Mesendoderm (in vitro differentiated cells): Measurements from ENCODE around the gene ZNF782.

Experiments used
- DNase-seq: peaks from one replicate; pipeline ENCODE4 v3.0.0; 2013
- H2AK5ac ChIP-seq: 2 replicates; pipeline ENCODE4 v1.6.1; 2013; ENCODE audit warnings: low read length, inconsistent platforms
- H2BK120ac ChIP-seq: 2 replicates; pipeline ENCODE4 v1.6.1; 2013; ENCODE audit warnings: low read depth, mild to moderate bottlenecking, low read length, moderate library complexity, mixed read lengths
- H2BK15ac ChIP-seq: replicated peaks from 2 replicates; pipeline ENCODE4 v1.6.1; 2013; ENCODE audit warnings: low read depth, mild to moderate bottlenecking, moderate library complexity
- H2BK5ac ChIP-seq: 2 replicates; pipeline ENCODE4 v1.6.1; 2013; ENCODE audit warnings: low read length, inconsistent platforms
- H3K18ac ChIP-seq: 2 replicates; pipeline ENCODE4 v1.6.1; 2013; ENCODE audit warnings: mild to moderate bottlenecking, low read length, mixed read lengths
- H3K23ac ChIP-seq: one replicate; pipeline ENCODE4 v1.6.1; 2013; ENCODE audit warnings: low read length
- H3K27ac ChIP-seq: 2 replicates; pipeline ENCODE4 v1.5.1; 2013; ENCODE audit warnings: low read depth, mild to moderate bottlenecking, inconsistent platforms, low read length, moderate library complexity
- H3K27me3 ChIP-seq: 2 replicates; pipeline ENCODE4 v1.6.1; 2013; ENCODE audit warnings: low read length, control low read depth, mild to moderate bottlenecking, inconsistent platforms; ENCODE audit not compliant: insufficient read depth, poor library complexity
- H3K36me3 ChIP-seq: 2 replicates; pipeline ENCODE4 v1.6.1; 2013; ENCODE audit warnings: low read length, inconsistent platforms; ENCODE audit not compliant: control insufficient read depth, insufficient read depth
- H3K4ac ChIP-seq: one replicate; pipeline ENCODE4 v1.6.1; 2013; ENCODE audit warnings: low read depth, mild to moderate bottlenecking, low read length, moderate library complexity
- H3K4me1 ChIP-seq: 2 replicates; pipeline ENCODE4 v1.6.1; 2013; ENCODE audit warnings: low read depth, low read length, inconsistent platforms; ENCODE audit not compliant: control insufficient read depth
- H3K4me2 ChIP-seq: 2 replicates; pipeline ENCODE4 v1.6.1; 2013; ENCODE audit warnings: low read length
- H3K4me3 ChIP-seq: 2 replicates; pipeline ENCODE4 v1.5.1; 2013; ENCODE audit warnings: mild to moderate bottlenecking, low read length
- H3K56ac ChIP-seq: one replicate; pipeline ENCODE4 v1.6.1; 2013; ENCODE audit warnings: low read length
- H3K79me1 ChIP-seq: 2 replicates; pipeline ENCODE4 v1.6.1; 2013; ENCODE audit warnings: low read length, inconsistent platforms
- H3K79me2 ChIP-seq: 2 replicates; pipeline ENCODE4 v1.6.1; 2013; ENCODE audit warnings: mild to moderate bottlenecking, low read length; ENCODE audit not compliant: control insufficient read depth, insufficient read depth
- H3K9ac ChIP-seq: 2 replicates; pipeline ENCODE4 v1.6.1; 2013; ENCODE audit warnings: low read length, inconsistent platforms
- H4K5ac ChIP-seq: one replicate; pipeline ENCODE4 v1.6.1; 2013; ENCODE audit warnings: low read length
- H4K8ac ChIP-seq: one replicate; pipeline ENCODE4 v1.6.1; 2013; ENCODE audit warnings: low read depth, mild to moderate bottlenecking, control low read depth, low read length, moderate library complexity
- whole genome bisulfite sequencing: extraction: QIAGEN DNeasy Blood & Tissue Kit; methylation state at CpG from one replicate; pipeline ENCODE4 v1.1.7; 2013; ENCODE audit warnings: low lambda C conversion rate, missing lambda C conversion rate; ENCODE audit not compliant: insufficient coverage; ENCODE audit errors: extremely low coverage; 5-methylcytosine and 5-hydroxymethylcytosine counted together

Gene ZNF782

GRCh38 chr9:96782235-96782634 is 72.1 kb downstream of the ZNF782 start:
- H3K23ac ChIP-seq, result no peak overlapping the region
- H3K79me2 ChIP-seq, result no peaks in the 10 kb centered on the region
- H4K5ac ChIP-seq, result no peak overlapping the region
- H3K36me3 ChIP-seq, result no peaks in the 10 kb centered on the region
- H3K18ac ChIP-seq, result no peak overlapping the region
- H3K27ac ChIP-seq, result no peak overlapping the region
- no peak overlapping the region for H3K4me2 ChIP-seq
- H3K56ac ChIP-seq, result no peak overlapping the region
- no peak overlapping the region for H2BK5ac ChIP-seq
- no peak overlapping the region for H3K9ac ChIP-seq
- H2BK120ac ChIP-seq, result no peak overlapping the region
- H3K4me3 ChIP-seq, result no peak overlapping the region
- H3K4ac ChIP-seq, result no peak overlapping the region
- no peaks in the 10 kb centered on the region for H3K4me1 ChIP-seq
- DNase-seq, result no peak
- no peak overlapping the region for H2BK15ac ChIP-seq
- no peak overlapping the region for H4K8ac ChIP-seq
- no peaks in the 10 kb centered on the region for H3K27me3 ChIP-seq
- no peak overlapping the region for H2AK5ac ChIP-seq
- no peaks in the 10 kb centered on the region for H3K79me1 ChIP-seq

DNA sequence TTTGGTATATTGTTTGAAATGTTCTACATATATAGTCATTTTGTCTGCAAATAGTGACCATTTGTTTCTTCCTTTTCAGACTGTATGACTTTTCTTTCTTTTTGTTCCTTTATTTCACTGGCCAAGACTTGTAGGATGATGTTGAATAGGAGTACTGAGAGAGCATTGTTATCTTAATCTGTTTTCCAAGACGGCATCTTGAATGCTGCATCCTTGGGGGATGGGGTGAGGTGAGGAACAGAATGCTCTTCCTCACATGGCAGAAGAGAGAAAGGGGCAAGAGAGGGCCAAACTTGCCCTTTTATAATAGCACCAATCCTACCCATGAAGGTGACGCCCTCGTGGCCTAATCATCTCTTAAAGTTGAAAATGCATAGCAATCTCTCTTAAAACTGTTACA is 72.8 kb downstream of the ZNF782 start:
- Histone ChIP-seq H4K8ac (no peak overlapping the region), H3K23ac (no peak overlapping the region), H4K5ac (no peak overlapping the region), H3K9ac (no peak overlapping the region), H3K18ac (no peak overlapping the region), H3K79me2 (no peaks in the 10 kb centered on the region), H2BK15ac (no peak overlapping the region), H3K27ac (no peak overlapping the region), H3K79me1 (no peaks in the 10 kb centered on the region), H3K4me1 (no peaks in the 10 kb centered on the region), H2BK120ac (no peak overlapping the region), H3K56ac (no peak overlapping the region), H2AK5ac (no peak overlapping the region), H3K36me3 (no peaks in the 10 kb centered on the region), H2BK5ac (no peak overlapping the region), H3K4me2 (no peak overlapping the region), H3K4me3 (no peak overlapping the region), H3K4ac (no peak overlapping the region), H3K27me3 (no peaks in the 10 kb centered on the region)
- no peak for DNase-seq
- no CpG with 5 or more reads among the region's 3 CpGs for WGBS

DNA sequence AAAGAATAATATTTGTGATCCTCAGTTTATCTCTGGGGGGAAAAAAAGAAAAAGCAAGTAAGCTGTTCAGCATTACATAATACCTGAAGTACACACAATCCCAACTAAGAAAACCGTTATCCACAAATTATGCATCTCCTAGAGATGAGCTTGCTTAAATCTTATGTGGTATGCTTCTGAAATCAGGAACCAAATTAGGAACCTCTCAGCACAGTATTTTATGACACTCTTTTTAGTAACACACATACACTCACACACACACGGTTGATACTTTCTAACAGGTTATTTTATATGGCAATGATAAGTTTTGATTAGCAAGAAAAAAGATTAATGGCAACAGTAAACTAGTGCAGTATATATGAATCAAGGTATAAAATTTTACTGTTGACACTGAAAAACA is 75.2 kb downstream of the ZNF782 start:
- no peak overlapping the region for H4K8ac ChIP-seq
- no peak overlapping the region for H3K56ac ChIP-seq
- H4K5ac ChIP-seq, result no peak overlapping the region
- H3K4me2 ChIP-seq, result no peak overlapping the region
- no peak overlapping the region for H3K9ac ChIP-seq
- H2BK15ac ChIP-seq, result no peak overlapping the region
- no CpG with 5 or more reads among the region's 2 CpGs for WGBS
- H3K27ac ChIP-seq, result no peak overlapping the region
- no peak overlapping the region for H3K18ac ChIP-seq
- no peak overlapping the region for H2BK5ac ChIP-seq
- no peak overlapping the region for H2BK120ac ChIP-seq
- no peak overlapping the region for H3K23ac ChIP-seq
- H3K4me1 ChIP-seq, result no peaks in the 10 kb centered on the region
- no peak overlapping the region for H2AK5ac ChIP-seq
- H3K36me3 ChIP-seq, result peaks cover 2% of the 10 kb centered on the region
- H3K4me3 ChIP-seq, result no peak overlapping the region
- no peaks in the 10 kb centered on the region for H3K27me3 ChIP-seq
- peaks cover 2% of the 10 kb centered on the region for H3K79me1 ChIP-seq
- DNase-seq, result no peak
- H3K4ac ChIP-seq, result no peak overlapping the region
- no peaks in the 10 kb centered on the region for H3K79me2 ChIP-seq

GRCh38 chr9:96777426-96777864 is 76.9 kb downstream of the ZNF782 start:
- H2BK5ac ChIP-seq, result no peak overlapping the region
- no peaks in the 10 kb centered on the region for H3K79me2 ChIP-seq
- H3K9ac ChIP-seq, result peak overlapping the region; percentile 80
- no CpG with 5 or more reads among the region's 23 CpGs for WGBS
- H4K8ac ChIP-seq, result no peak overlapping the region
- H4K5ac ChIP-seq, result no peak overlapping the region
- no peak overlapping the region for H2BK15ac ChIP-seq
- peak overlapping the region; percentile 92 for H3K56ac ChIP-seq
- no peaks in the 10 kb centered on the region for H3K27me3 ChIP-seq
- H3K36me3 ChIP-seq, result peaks cover 2% of the 10 kb centered on the region
- peak overlapping the region; percentile 59 for H3K4me3 ChIP-seq
- H3K4ac ChIP-seq, result no peak overlapping the region
- H2AK5ac ChIP-seq, result no peak overlapping the region
- H3K23ac ChIP-seq, result no peak overlapping the region
- no peak overlapping the region for H2BK120ac ChIP-seq
- H3K27ac ChIP-seq, result no peak overlapping the region
- H3K79me1 ChIP-seq, result peaks cover 2% of the 10 kb centered on the region
- peak overlapping the region; percentile 44 for H3K18ac ChIP-seq
- H3K4me1 ChIP-seq, result no peaks in the 10 kb centered on the region
- DNase-seq, result no peak
- peak overlapping the region; percentile 32 for H3K4me2 ChIP-seq

DNA sequence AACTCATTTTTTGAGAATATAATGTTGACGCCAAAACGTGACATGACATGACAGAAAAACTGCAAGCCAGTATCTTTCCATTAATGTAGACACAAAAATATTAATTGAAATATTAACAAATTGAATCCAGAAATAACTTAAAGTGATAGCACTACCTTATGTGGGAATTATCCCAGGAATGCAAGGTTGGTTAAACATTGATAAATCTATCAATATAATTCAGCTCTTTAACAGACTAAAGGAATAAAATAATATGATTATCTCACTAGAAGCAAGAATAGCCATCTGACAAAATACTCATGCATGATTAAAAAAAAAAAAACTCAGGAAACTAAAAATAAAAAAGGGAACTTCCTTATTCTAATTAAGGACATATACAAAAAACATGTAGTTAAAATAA is 83.2 kb downstream of the ZNF782 start:
- no peak overlapping the region for H3K27ac ChIP-seq
- no peak overlapping the region for H3K4me3 ChIP-seq
- DNase-seq, result no peak
- no peaks in the 10 kb centered on the region for H3K4me1 ChIP-seq
- no peak overlapping the region for H4K5ac ChIP-seq
- H2BK5ac ChIP-seq, result no peak overlapping the region
- H3K9ac ChIP-seq, result no peak overlapping the region
- no peak overlapping the region for H3K4ac ChIP-seq
- H3K36me3 ChIP-seq, result peaks cover 2% of the 10 kb centered on the region
- H3K23ac ChIP-seq, result no peak overlapping the region
- H3K79me1 ChIP-seq, result peaks cover 2% of the 10 kb centered on the region
- H4K8ac ChIP-seq, result no peak overlapping the region
- H3K18ac ChIP-seq, result no peak overlapping the region
- H2BK15ac ChIP-seq, result no peak overlapping the region
- H3K56ac ChIP-seq, result no peak overlapping the region
- no CpG with 5 or more reads among the region's 2 CpGs for WGBS
- no peaks in the 10 kb centered on the region for H3K27me3 ChIP-seq
- H2AK5ac ChIP-seq, result no peak overlapping the region
- no peaks in the 10 kb centered on the region for H3K79me2 ChIP-seq
- H3K4me2 ChIP-seq, result no peak overlapping the region
- H2BK120ac ChIP-seq, result no peak overlapping the region

GRCh38 chr9:96769989-96770388 is 84.3 kb downstream of the ZNF782 start:
- Histone ChIP-seq H3K27me3 (no peaks in the 10 kb centered on the region), H2BK15ac (no peak overlapping the region), H3K79me1 (no peaks in the 10 kb centered on the region), H3K56ac (no peak overlapping the region), H3K27ac (no peak overlapping the region), H3K4ac (no peak overlapping the region), H3K4me1 (no peaks in the 10 kb centered on the region), H3K4me3 (no peak overlapping the region), H3K18ac (no peak overlapping the region), H3K36me3 (no peaks in the 10 kb centered on the region), H3K4me2 (no peak overlapping the region), H2BK5ac (no peak overlapping the region), H4K5ac (no peak overlapping the region), H3K23ac (no peak overlapping the region), H3K79me2 (no peaks in the 10 kb centered on the region), H2BK120ac (no peak overlapping the region), H2AK5ac (no peak overlapping the region), H4K8ac (no peak overlapping the region), H3K9ac (no peak overlapping the region)
- no peak for DNase-seq
- WGBS, result no CpG with 5 or more reads among the region's 6 CpGs
